C4-2B (cell line): ENCODE measurements around the gene PCYT1A.

Experiments
- ZFX ChIP-seq: fragments of 450-650 bp; IDR thresholded peaks from 2 replicates; pipeline ENCODE4 v1.6.1; 2017
- TF ChIP-seq, protein P1 (sequence below): fragments of 450-650 bp; conservative IDR thresholded peaks from 2 replicates; pipeline ENCODE4 v1.5.1; 2017; ENCODE audit warnings: mild to moderate bottlenecking

DNA sequence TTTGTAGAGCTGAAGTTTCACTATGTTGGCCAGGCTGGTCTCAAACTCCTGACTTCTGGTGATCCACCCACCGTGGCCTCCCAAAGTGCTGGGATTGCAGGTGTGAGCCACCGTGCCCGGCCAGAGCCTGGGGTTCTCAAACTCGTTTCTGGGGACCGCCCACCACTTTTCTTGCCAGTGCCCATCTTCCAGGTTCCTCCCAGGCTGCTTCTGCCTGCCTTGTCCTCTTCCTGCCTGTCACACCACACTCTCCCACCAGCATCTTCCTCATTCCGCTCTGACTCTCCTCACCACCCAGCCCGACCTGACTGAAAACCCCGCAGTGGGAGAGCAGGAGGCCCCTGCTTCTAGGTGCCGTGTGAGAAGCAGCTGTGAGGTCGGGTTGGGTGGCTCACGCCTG is 33.6 kb upstream of the PCYT1A start:
- TF ChIP-seq, protein P1, sequence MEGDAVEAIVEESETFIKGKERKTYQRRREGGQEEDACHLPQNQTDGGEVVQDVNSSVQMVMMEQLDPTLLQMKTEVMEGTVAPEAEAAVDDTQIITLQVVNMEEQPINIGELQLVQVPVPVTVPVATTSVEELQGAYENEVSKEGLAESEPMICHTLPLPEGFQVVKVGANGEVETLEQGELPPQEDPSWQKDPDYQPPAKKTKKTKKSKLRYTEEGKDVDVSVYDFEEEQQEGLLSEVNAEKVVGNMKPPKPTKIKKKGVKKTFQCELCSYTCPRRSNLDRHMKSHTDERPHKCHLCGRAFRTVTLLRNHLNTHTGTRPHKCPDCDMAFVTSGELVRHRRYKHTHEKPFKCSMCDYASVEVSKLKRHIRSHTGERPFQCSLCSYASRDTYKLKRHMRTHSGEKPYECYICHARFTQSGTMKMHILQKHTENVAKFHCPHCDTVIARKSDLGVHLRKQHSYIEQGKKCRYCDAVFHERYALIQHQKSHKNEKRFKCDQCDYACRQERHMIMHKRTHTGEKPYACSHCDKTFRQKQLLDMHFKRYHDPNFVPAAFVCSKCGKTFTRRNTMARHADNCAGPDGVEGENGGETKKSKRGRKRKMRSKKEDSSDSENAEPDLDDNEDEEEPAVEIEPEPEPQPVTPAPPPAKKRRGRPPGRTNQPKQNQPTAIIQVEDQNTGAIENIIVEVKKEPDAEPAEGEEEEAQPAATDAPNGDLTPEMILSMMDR = no peak
- no peak for TF ChIP-seq ZFX
